ENCODE results near the gene B3GALNT2. TPM values are rescaled to one million over a fixed set of nuclear protein-coding genes. Genes with fewer than 3 reads are reported as not detected.

Gene B3GALNT2
- total RNA-seq, 1 experiment from 2014 or later, result 60.6 TPM

DNA sequence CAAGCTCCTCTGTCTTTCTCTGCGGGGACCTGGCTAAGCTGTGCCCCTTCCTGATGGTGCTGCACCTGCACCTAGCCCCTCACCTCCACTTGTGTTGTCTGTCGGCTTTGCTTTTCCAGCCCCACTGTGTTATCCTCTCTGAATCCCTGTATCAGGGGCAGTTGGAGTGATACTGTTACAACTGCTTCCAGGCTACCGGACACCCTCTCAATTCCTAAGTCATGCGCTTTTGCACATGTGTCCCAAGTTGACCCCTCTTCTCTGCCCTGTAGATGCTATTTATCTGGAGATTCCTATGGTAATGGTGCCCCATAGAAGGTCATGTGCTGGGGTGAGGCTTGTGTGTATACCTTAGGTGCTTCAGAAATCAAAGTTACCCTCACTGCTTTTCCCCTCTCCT, 78.1 kb downstream of the B3GALNT2 start:
- Histone ChIP-seq H3F3A (ENCODE audit: insufficient read depth, low read depth) (no peaks in the 10 kb centered on the region; the same call in 1 of the 2 replicates), H3K79me2 (ENCODE audit: low read depth) (no peaks in the 10 kb centered on the region), H3K9me2 (ENCODE audit: insufficient read depth) (no peaks in the 10 kb centered on the region), H3K27ac (no peak overlapping the region), H4K20me1 (ENCODE audit: insufficient read depth) (no peaks in the 10 kb centered on the region), H3K27me3 (ENCODE audit: insufficient read depth, low read depth) (no peaks in the 10 kb centered on the region), H3K4me2 (no peak overlapping the region), H3K36me3 (ENCODE audit: low read depth) (no peaks in the 10 kb centered on the region), H3K9me3 (ENCODE audit: insufficient read depth, low read depth) (no peaks in the 10 kb centered on the region), H3K4me1 (replicated peaks; ENCODE audit: insufficient read depth) (no peaks in the 10 kb centered on the region), H3K4me3 (no peak overlapping the region), H2AFZ (no peak overlapping the region)
- POLR2A ChIA-PET (ENCODE audit: unreplicated experiment), result interaction anchor here (0.5 kb wide), 1 partner anchor 500 kb away, joined by 7 read pairs; no protein-coding TSS in a partner anchor
- no peak for TF ChIP-seq EZH2 (IDR thresholded peaks at IDR 0.05; ENCODE audit: low read depth)
- TF ChIP-seq, protein P1, sequence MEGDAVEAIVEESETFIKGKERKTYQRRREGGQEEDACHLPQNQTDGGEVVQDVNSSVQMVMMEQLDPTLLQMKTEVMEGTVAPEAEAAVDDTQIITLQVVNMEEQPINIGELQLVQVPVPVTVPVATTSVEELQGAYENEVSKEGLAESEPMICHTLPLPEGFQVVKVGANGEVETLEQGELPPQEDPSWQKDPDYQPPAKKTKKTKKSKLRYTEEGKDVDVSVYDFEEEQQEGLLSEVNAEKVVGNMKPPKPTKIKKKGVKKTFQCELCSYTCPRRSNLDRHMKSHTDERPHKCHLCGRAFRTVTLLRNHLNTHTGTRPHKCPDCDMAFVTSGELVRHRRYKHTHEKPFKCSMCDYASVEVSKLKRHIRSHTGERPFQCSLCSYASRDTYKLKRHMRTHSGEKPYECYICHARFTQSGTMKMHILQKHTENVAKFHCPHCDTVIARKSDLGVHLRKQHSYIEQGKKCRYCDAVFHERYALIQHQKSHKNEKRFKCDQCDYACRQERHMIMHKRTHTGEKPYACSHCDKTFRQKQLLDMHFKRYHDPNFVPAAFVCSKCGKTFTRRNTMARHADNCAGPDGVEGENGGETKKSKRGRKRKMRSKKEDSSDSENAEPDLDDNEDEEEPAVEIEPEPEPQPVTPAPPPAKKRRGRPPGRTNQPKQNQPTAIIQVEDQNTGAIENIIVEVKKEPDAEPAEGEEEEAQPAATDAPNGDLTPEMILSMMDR (conservative IDR thresholded peaks at IDR 0.05), result no peak
- intact Hi-C loops (cut with micrococcal nuclease; ENCODE audit: unreplicated experiment), result no loop called here
- CTCF ChIA-PET, result no interaction called here
- no TSS peak for BruUV-seq (replicated peaks)
- no peak for DNase-seq

DNA sequence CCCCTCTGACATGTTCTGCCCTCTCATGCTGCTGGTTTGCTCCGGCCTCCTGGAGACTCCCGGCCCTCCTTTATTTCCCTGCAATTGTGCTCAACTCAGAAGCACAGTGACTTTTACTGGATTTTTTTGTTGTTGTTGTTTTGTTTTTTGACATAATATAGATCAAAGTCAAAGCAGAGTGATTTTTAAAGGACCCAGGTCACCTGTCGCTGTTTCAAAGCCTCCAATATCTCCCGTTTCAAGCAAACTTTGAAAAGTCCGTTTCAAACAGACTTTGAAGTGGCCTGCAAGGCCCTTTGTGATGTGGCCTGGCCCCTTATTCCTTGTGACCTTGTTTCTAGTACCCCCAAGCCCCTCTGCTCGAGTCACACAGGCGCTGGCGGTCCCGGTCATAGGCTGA, 78.9 kb downstream of the B3GALNT2 start:
- no peak for DNase-seq
- no peak overlapping the region for H3K4me3 ChIP-seq
- H3K79me2 ChIP-seq (ENCODE audit: low read depth), result no peaks in the 10 kb centered on the region
- no peaks in the 10 kb centered on the region for H3K36me3 ChIP-seq (ENCODE audit: low read depth)
- H3K27ac ChIP-seq, result no peak overlapping the region
- no peaks in the 10 kb centered on the region for H3K4me1 ChIP-seq (replicated peaks; ENCODE audit: insufficient read depth)
- intact Hi-C loops (cut with micrococcal nuclease; ENCODE audit: unreplicated experiment), result no loop called here
- no peak overlapping the region for H2AFZ ChIP-seq
- no TSS peak for BruUV-seq (replicated peaks)
- no peak overlapping the region for H3K4me2 ChIP-seq
- H3K9me3 ChIP-seq (ENCODE audit: insufficient read depth, low read depth), result no peaks in the 10 kb centered on the region
- H3F3A ChIP-seq (ENCODE audit: insufficient read depth, low read depth), result no peaks in the 10 kb centered on the region; the same call in 1 of the 2 replicates
- POLR2A ChIA-PET (ENCODE audit: unreplicated experiment), result no interaction called here
- H3K9me2 ChIP-seq (ENCODE audit: insufficient read depth), result no peaks in the 10 kb centered on the region
- TF ChIP-seq EZH2 (IDR thresholded peaks at IDR 0.05; ENCODE audit: low read depth), result no peak
- TF ChIP-seq, protein P1 (conservative IDR thresholded peaks at IDR 0.05), result no peak
- CTCF ChIA-PET, result no interaction called here
- H3K27me3 ChIP-seq (ENCODE audit: insufficient read depth, low read depth), result no peaks in the 10 kb centered on the region
- no peaks in the 10 kb centered on the region for H4K20me1 ChIP-seq (ENCODE audit: insufficient read depth)

DNA sequence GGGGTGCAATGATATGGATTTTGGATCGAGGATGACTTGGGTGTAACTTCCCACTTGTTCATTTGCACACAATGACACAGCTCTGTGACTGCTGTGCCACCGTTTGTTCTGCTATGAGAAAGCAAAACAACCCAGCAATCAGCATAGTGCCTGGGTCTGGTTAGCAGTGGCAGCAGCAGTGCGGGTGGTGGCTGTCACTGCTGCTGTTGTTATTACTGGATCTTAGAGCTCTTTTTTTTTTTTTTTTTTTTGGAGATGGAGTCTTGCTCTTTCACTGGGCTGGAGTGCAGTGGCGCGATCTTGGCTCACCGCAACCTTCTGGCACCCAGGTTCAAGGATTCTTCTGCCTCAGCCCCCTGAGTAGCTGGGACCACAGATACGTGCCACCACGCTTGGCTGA, 80.2 kb downstream of the B3GALNT2 start:
- CTCF ChIA-PET, result interaction anchor here (0.6 kb wide), 1 partner anchor 265 kb away, joined by 3 read pairs; no protein-coding TSS in a partner anchor
- H3K4me3 ChIP-seq, result no peak overlapping the region
- H3K4me1 ChIP-seq (replicated peaks; ENCODE audit: insufficient read depth), result no peaks in the 10 kb centered on the region
- no peaks in the 10 kb centered on the region for H3F3A ChIP-seq (ENCODE audit: insufficient read depth, low read depth)
- no TSS peak for BruUV-seq (replicated peaks)
- intact Hi-C loops (cut with micrococcal nuclease; ENCODE audit: unreplicated experiment), result no loop called here
- H3K79me2 ChIP-seq (ENCODE audit: low read depth), result no peaks in the 10 kb centered on the region
- H3K36me3 ChIP-seq (ENCODE audit: low read depth), result no peaks in the 10 kb centered on the region
- POLR2A ChIA-PET (ENCODE audit: unreplicated experiment), result interaction anchor here (0.7 kb wide), 1 partner anchor 953 kb away, joined by 18 read pairs; no protein-coding TSS in a partner anchor
- no peak overlapping the region for H3K27ac ChIP-seq
- DNase-seq, result no peak
- no peaks in the 10 kb centered on the region for H3K9me2 ChIP-seq (ENCODE audit: insufficient read depth)
- no peaks in the 10 kb centered on the region for H3K27me3 ChIP-seq (ENCODE audit: insufficient read depth, low read depth)
- no peak overlapping the region for H3K4me2 ChIP-seq
- TF ChIP-seq, protein P1 (conservative IDR thresholded peaks at IDR 0.05), result no peak
- no peak for TF ChIP-seq EZH2 (IDR thresholded peaks at IDR 0.05; ENCODE audit: low read depth)
- H3K9me3 ChIP-seq (ENCODE audit: insufficient read depth, low read depth), result no peaks in the 10 kb centered on the region
- no peak overlapping the region for H2AFZ ChIP-seq
- H4K20me1 ChIP-seq (ENCODE audit: insufficient read depth), result no peaks in the 10 kb centered on the region
